Measurements from ENCODE around the gene PTER.

The PTER gene, protein sequence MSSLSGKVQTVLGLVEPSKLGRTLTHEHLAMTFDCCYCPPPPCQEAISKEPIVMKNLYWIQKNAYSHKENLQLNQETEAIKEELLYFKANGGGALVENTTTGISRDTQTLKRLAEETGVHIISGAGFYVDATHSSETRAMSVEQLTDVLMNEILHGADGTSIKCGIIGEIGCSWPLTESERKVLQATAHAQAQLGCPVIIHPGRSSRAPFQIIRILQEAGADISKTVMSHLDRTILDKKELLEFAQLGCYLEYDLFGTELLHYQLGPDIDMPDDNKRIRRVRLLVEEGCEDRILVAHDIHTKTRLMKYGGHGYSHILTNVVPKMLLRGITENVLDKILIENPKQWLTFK

DNA sequence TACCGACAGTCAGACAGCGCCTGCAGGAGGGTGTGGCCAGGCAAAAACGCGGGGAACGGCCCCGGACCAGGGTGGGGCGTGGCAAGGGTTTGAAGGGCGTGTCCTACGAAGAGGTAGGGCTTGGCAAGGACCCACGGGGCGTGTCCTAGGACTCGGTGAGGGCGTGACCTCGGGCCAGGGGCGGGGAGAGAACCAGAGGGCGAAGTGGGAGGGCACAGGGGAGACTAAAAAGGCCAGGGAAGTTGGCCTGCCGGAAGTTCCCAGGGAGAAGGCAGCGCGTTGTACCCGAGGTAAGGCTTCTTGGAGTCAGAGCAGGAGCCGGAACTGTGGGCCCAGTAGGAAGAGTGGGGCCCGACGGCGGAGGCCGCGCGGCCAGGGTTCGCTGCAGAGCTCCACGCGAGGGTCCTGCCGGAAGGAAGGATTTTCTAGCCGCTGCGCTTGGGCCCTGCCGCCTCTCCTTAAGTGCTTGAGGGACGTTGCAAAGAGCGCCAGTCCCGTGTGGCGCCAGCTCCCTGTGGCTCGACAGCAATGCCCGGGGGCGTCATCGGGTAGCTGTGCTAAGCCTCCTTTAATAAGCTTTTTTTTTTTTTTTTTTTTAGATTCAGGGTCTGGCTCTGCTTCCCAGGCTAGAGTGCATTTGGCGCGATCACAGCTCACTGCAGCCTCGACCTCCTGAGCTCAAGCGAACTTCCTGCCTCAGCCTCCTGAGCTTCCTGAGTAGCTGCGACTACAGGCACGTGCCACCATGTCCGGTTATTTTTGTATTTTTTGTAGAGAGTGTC is at the start of gene PTER:
TSS of gene PTER (plus strand) at position 253 of the 782 bp plus-strand sequence. CDS start 47,375 bp downstream, outside the sequence.
- DNase-seq (ENCODE audit: low read depth in 2 of 2): peak; percentile 93 to 95

DNA sequence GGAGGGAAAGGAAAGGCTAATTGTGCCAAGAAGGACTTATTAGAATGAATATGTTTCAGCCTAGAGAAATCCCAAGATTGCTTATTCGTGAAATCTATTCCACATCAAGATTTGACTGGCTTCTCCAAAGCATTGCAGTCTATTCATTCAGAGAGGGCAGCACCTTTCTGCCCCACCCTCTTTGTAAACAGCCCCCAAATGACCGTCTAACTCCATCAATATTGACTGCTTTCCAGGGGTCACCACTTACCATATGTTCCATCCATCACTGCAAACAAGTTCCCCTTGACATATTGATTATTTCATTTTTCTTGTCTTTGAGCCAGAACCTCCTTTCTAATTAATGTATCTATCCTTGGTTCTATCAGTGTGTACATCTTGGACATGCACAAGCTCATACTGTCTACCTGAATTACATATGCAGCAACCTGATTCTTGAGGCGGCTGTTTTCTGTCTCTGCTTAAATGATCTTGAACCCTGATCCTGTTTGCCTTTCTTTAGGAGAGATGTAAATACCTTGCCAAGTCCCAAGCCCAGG is 44.2 kb upstream of the PTER start:
- DNase-seq (ENCODE audit: low read depth in 2 of 2): no peak

DNA sequence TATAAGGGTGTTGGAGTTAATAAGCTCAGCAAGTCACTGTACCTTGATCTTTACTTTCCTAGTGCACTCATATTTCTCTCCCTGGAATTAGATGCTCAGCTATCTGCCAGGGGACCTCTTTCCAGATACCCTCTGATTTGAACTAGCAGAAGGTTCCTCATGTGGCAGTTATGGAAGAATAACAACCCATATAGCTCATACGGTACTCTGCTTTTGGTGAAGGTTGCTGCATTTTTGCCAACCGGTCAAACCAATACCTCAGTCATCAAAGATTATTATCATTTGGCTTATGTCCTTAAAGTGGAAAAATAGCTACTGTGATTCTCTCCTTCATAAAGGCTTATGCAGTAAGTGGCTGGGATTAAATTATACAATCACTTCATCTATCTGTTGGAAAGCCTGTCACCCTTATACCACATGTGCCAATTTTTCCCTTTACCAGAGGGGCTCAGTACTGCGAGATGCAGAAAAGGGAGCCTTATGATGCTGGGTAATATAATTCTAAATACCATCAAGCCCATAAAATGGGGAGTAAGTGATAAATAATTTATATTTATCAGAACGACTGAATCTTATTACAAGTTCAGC is 43.4 kb upstream of the PTER start:
- DNase-seq (ENCODE audit: low read depth in 2 of 2): no peak

DNA sequence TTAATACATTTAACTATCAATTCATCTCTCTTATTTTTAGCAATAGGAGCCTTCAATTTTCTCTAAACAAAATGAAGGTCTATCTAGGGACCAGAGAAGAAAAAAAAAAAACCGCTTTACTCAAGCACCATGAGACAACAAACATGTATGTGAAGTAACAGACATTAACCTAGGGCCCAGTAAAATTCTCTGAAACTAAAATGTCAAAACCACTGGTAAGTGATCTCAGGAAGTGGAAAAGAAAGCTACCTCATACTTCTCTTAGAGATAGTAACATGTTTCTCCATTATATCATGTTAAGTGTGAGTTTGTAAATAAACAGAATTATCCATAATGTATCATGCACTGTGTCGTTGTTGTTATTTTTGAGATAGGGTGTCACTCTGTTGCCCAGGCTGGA is 35.4 kb upstream of the PTER start:
- DNase-seq (ENCODE audit: low read depth in 2 of 2): no peak

DNA sequence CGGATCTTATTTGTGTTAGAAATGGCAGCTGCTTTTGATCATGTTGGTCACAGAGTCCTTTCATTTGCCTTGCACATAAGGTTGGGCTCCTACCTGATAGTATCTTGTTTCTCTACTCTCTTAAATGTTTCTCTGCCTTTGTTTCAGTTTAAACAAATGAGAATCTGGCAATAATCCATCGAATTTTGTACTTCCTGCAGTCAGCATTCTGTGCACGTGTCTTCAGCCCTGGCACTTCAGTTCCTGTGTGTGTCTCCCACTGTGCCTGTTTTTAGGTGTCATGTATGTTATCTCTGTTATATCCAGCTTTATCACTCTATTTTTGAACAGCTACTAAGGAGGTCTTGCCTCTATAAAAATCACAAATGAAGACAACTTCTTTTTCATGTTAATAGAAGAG is 28.4 kb upstream of the PTER start:
- no peak for DNase-seq (ENCODE audit: low read depth in 2 of 2)

DNA sequence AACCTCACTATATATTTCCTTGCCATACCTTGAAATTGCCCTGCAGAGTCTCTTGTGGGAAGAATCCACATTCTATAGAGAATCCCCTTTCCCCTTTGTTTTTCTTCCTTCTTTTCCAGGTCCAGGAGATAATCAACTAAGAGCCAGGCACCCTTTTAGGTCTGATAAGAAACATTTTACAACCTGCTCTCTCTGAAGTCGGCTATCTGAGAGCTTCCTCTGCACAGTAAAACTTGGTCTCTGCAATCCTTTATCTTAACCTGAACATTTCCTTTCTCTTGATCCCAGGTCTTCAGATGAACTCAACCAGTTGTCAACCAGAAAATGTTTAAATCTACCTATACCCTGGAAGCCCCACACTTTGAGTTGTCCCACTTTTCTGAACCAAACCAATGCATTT is 19.5 kb upstream of the PTER start:
- no peak for DNase-seq (ENCODE audit: low read depth in 2 of 2)

DNA sequence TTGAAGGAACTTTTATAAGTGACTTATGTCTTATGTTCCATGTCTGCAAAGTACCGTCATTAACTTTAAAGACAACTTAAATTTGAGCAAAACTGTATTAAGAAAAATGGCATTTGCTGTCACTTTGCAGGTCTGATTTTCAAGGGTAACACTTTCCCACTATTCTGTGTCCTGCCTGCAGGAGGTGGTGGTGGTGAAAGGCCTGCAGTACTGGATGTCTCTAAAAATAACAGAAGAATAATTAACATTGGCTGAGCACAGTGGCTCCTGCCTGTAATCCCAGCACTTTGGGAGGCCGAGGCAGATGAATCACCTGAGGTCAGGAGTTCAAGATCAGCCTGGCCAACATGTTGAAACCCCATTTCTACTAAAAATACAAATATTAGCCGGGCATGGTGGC is 13.2 kb upstream of the PTER start:
- DNase-seq (ENCODE audit: low read depth in 2 of 2): no peak

DNA sequence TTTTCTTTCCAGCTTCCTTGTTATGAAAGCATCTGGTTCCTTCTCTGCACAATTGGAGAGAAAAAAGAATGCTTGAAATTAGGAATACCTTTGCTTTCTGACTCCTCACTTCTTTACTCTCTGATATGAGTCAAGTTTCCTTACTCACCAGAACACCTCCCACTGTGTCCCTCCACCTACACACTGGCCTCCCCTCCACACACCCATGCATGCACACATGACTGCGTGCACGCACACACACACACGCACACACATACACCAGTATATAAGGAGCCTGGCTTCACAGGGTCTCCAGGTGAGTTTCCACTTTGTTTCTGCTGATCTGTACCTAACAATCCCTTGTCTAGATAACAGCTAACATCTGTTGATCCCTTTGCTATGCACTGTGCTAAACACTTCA is 11.4 kb upstream of the PTER start:
- DNase-seq (ENCODE audit: low read depth in 2 of 2): peak in 1 of 2 donors; percentile 6

DNA sequence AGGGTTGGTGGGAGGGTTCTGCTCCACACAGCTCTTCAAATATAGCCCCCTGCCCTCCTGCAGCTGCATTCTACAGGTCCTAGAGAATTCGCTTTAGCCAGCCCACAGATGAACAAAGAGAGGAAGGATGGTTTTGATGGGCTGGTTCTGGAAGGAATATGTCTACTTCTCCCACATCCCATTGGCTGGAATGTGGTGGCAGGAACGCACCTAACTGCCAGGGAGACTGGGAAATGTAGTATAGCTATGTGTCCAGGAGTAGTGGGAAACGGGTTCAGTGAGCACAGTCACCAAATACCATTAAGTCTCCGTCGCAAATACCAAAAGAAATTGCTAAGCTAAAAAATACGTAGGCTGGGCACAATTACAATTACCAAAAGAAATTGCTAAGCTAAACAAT is 7.3 kb upstream of the PTER start:
- no peak for DNase-seq (ENCODE audit: low read depth in 2 of 2)

DNA sequence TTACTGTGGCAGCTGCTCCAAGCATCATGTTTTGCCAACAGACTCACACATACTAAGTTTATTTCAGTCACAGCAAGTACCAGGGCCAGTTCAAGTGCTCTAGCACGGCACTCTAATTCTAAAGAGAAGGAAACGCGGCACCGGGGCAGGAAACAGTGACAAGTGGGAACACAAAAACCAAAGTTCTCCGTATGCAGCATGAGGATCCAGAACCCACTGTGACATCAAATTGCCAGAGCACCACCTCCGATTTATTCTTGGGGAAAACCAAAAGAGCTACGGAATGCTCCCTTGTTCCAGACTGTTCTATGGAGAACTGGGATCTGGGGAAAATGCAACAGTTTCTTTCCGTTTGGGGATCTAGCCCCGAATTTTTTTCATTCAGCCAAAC is 448 bp upstream of the PTER start:
- no peak for DNase-seq (ENCODE audit: low read depth in 2 of 2)

DNA sequence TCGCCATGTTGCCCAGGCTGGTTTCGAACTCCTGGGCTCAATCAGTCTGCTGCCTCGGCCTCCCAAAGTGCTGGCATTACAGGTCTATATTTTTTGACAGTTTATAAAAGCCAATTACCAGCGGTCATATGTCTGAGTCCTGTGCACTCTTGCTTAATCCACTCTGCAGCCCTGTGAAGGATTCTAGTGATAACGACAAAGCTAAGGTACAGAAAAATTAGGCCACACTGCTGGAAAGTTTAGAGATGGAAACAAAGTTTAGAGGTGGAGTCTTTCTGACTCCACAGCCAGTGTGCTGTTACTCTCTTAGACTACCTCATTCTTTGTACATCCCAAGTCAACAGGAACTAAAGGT is 707 bp downstream of the PTER start:
- DNase-seq (ENCODE audit: low read depth in 2 of 2): no peak

DNA sequence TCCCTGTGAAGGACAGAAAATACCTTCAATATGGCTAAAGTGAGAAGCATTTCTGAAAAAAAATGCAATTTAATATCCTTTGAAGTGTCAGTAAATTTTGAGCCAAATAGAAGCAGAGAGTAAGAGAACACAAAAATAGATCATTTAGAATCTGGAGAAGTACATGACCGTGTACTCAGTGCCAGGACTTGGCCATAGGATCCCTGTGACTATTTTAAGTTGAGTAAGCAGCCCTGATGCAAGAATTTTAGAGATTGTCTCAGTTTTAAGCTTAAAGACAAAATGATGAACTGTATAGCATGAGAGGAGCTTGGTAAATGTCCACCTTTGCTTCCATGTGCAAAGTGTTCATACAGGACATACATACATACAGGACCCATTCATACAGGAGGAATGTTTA is 2.5 kb downstream of the PTER start:
- DNase-seq (ENCODE audit: low read depth in 2 of 2): no peak

DNA sequence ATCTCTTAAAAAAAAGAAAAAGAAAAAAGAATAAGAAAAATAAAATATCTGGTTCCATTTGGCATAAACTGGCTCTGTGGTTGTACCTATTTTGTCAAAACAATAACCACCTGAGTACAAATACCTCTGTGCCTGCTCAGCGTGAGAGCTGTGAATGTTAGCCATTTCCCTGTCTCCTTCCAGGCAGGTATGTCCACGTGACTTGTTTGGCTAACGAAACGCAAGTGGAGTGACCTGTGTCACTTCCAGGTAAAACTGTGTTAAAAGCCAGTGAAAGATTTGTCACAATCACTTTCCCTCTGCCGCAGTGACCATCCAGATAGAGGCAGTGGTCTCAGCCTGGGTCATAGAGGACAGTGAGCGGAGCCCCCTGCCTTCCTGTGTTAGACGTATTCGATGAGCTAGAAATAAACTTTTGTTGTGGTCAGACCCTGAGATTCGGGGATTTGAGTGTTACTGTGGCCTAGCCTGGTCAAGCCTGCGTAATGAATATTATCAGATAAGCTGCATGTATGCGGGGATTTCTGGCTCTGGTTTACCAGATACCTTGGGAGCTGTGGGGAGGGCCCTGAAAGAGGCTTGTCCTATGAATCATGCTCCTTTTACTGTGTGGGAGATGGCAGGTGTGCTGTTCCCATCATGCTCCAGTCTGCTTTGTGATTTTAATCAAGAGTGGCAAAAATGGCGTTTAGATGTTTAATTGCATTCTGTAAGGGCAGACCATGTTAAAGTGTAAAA is 3.8 kb downstream of the PTER start:
- DNase-seq (ENCODE audit: low read depth in 2 of 2): no peak

DNA sequence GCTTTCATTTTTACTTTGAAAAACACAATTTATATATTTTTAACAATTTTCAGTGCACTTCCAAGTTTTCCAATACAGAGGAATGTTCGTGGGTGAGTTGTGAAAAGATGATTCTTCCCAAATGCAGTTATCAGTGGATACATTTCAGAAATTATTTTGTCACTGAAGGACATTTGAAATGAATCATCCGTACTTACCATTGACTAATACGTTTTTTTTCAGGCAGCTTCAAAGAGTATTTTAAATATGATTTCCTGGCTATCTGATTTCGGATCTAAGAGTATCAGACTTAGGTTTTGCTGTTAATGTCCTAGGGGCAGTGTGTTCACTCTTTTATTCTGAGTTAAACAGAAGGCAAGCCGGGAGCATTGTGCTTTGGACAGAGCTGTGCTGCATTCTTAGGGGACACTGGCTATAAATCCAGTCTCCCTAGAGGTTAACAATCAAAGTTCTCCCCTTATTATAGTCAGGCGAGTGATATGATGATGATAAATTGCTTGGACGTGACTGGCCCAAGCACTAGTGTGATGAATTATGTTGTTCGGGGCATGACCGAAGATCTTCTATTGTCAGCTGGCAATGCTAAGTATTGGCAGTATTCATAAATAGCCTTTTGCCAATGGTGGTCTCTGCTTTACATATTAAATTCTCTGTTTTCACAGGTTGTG is 4.5 kb downstream of the PTER start:
- DNase-seq (ENCODE audit: low read depth in 2 of 2): no peak

DNA sequence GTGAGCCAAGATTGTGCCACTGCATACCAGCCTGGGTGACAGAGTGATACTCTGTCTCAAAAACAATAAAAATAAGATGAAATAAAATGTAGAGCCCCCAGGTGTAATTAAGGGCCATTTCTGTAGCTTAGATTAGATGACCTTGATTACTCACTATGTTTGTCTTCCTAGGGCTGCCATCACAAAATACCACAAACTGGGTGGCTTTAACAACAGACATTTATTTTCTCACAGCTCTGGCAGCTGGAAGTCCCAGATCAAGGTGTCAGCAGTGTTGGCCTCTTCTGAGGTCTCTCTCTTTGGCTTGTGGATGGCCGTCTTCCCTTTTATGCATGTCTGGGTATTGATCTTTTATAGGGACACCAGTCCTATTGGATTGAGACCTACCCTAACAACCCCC is 6.1 kb downstream of the PTER start:
- DNase-seq (ENCODE audit: low read depth in 2 of 2): no peak

DNA sequence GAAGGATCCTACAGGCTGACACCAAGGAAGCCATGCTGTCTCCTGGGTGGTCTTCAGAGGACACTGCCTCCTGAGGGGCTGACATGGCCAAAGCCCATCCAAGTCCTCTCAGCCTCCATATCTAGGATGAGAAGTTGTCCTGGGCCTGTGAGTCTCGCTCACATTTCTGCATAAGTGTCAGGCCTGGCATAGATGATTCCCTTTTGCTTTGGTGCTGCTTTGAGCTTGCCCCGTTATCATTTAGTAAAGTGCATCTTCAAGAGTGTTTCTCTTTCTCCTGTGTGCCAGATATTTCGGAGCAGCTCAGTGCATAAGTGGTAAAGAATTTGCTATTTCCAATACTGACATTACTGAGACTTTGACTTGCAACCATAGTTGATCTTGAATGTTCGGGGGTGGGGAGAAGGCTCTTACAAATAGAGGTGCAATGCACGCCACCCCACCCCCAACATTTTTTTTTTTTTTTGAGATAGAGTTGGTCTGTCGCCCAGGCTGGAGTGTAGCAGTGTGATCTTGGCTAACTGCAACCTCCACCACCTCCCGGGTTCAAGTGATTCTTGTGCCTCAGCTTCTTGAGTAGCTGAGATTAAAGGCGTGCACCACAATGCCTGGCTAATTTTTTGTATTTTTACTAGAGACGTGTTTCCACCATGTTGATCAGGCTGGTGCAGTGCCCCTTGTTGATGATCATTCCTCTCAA is 9.1 kb downstream of the PTER start:
- DNase-seq (ENCODE audit: low read depth in 2 of 2): no peak

DNA sequence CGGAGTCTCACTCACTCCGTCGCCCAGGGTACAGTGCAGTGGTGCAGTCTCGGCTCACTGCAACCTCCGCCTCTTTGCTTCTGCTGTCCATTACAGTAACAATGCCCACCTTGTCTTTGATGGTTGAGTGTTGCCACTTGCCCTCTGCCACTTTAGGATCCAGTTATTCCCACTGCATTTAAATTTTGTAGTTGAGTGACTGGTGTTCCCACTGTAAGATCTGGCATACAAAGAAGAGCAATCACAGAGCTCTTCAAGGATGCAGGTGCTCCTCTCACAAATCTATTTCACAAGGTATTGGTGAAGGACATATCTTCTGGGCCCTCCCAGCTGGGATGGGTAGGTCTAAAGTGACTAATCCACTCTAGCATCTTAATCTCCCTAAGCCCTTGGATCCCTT is 12.6 kb downstream of the PTER start:
- DNase-seq (ENCODE audit: low read depth in 2 of 2): no peak

DNA sequence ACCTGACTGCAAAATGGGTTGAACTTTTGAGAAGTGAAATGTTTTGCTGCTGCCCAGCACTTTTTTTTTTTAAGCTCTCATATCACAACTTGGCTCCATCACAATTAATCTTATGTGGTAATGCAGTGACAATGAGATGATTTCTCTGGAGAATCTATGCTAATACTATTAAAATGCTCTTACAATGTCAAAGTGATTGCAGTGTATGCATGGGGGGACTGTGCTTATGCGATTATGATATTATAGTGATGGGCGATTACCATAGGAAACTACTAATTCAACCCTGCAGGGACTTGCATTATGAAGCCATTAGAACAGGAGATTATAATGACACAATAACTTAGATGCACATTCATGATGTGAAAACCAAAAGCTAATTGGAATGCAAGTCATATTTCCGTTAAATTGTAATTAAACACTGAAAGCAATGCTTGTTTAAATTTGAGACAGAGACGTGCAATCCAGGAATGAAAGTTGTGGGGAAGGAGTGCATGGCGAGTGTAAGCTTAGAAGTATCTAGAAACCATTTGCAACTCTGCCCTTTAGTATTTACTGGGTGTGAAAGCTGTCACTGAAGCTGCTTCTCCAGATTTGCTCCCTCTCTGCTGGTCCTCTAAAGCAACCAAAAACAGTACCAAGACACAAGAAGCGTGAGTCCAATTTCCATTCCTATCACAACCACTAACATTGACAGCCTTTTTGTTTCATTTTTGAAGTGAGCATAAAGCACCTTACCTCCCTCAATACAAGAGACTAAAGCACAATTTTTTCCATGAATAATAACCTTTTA is 21.6 kb downstream of the PTER start:
- no peak for DNase-seq (ENCODE audit: low read depth in 2 of 2)

DNA sequence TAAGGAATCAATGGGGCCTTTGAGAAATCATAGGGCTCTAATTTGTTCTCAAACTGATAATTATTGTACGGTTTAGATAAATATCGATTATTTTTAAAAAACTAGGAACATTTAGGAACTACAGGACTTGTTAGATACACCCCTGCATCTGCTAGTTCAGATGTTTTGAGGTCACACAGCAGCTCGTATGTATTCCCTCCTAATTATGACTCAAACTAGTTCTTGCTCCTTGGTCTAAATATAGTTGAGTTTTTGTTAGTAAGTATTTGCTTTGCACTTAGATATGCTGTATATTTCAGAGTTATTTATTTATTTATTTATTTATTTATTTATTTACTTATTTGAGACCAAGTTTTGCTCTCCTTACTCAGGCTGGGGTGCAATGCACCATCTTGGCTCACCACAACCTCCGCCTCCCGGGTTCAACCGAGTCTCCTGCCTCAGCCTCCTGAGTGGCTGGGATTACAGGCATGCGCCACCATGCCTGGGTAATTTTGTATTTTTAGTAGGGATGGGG is 22.7 kb downstream of the PTER start:
- no peak for DNase-seq (ENCODE audit: low read depth in 2 of 2)

DNA sequence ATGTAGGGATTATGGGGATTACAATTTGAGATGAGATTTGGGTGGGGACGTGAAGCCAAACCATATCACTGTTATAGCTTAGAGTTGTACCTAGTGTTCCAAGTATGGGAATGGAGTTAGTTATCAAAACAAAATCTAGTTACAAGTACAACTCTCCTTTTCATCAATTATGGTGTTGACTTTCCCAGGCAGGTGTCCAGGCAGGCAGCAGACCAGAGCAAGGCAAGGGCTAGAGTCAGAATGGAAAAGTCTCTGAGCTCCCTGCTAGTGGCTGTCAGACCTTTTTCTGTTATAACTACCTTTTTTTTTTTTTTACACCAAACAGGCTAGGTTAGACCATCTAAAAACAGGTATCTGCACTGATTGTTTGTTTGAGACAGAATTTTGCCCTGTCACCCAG is 29.2 kb downstream of the PTER start:
- DNase-seq (ENCODE audit: low read depth in 2 of 2): no peak

Data from stimulated activated CD8-positive, alpha-beta memory T cell treated with anti-CD3 and anti-CD28 coated beads, Interleukin-15, amount 100 ng/mL, for 4 hours (primary cell).